Heart left ventricle (tissue), 13 donors: ENCODE measurements around the gene MID1.

Experiments used
- CTCF ChIP-seq, 12 donors: fragments of 200-600 bp; sonication (generic) in 4 of 12; IDR thresholded peaks; one replicate each; pipeline versions ENCODE4 v1.5.0 to v1.8.0; 2018 to 2022; ENCODE audit warnings: antibody characterized with exemption in 12 of 12, mild to moderate bottlenecking in 5 of 12
- POLR2A ChIP-seq, 2 donors: fragments of 450-650 bp; IDR thresholded peaks; one replicate each; pipeline ENCODE4 v1.6.1; 2017; ENCODE audit warnings: antibody characterized with exemption in 2 of 2, mild to moderate bottlenecking in 2 of 2, moderate library complexity in 2 of 2
- donor health status: ischemic (EF 13 %, LVEDD 7.1; RV severe dilation, severe dysfunction).
- donor health status: DM: no; HTN: yes; CAD: no.
- donor health status: DM: no; HTN: no; CAD: no.
- donor health status: ischemic (EF 25% LVEDD 6.9; RV normal size, moderate dysfunction).
- donor health status: ischemic (EF 25% LVEDD 5.7; RV mildly dilated, moderate dysfunction).
- donor health status: ischemic (EF 35%, LVEDD 5.7; RV mildly dilated, moderate dysfunction).
- donor health status: nonischemic (EF 11% LVEDD 7.7; RV severe dilation, severe dysfunction).
- donor health status: DM: yes; HTN: yes; CAD: no.
- donor health status: PGD.
- donor health status: ischemic (EF 29% LVEDD 5.4; RV normal size, mild dysfunction).
- donor health status: nonischemic (EF 23%, LVEDD 6.1; RV moderate dilation, normal function).

- no peak for TF ChIP-seq CTCF (IDR thresholded peaks at IDR 0.05)
- TF ChIP-seq POLR2A (IDR thresholded peaks at IDR 0.05): no peak
Measured at GRCh38 chrX:10598540-10598939, 21.8 kb downstream of the MID1 start.
